ENCODE results near the gene ERBB4.

ERBB4 gene

DNA sequence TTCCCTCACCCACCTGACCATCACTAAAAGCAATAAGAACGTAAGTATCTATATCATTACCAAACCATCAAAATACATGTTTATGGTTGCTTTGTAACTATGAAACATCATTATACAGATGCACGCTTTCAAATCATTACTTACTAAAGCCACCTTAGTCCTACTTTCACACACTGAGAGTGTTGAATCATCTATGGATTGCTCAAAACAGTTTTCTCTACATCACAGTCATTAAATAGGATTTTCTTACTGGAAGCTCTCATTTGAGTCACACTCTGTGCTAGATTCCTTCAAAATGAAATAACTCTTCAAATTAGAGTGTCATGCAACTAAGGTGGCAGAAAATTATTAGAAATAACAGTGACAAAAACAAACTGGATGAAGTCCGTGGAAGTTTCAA, 1103.8 kb downstream of the ERBB4 start:
- Histone ChIP-seq H3K27ac (no peak overlapping the region), H3K4me3 (no peak overlapping the region)

DNA sequence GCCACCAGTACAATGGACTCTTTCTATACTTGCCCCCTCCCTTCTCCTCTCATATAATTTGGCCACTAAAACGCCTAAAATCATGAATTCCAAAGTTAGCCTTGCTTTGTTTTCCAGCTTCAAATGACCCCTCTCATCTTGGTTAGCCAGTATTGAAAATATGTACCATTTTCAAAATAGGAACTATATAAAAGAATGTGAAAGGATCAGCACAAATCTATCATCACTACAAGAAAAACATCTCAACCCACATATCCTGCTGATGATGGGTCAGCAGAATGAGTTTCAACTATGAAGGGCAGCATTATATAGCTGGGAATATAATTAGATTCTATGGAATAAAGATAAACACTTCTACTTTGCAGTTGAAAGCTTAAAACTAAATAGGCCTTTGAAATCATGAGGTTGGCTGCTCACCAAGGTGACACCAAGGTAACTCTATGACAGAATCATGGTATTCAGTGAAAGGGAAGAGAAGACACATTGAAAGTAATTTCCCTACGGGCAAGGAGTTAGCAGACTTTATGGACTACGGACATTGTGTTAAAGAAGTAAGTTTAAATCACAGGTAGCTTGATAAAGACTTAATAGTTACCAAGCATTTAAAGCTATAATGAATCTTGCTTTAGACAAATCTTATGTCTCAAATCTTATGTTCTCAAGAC, 1109.2 kb downstream of the ERBB4 start:
- no peak overlapping the region for H3K27ac ChIP-seq
- no peak overlapping the region for H3K4me3 ChIP-seq

DNA sequence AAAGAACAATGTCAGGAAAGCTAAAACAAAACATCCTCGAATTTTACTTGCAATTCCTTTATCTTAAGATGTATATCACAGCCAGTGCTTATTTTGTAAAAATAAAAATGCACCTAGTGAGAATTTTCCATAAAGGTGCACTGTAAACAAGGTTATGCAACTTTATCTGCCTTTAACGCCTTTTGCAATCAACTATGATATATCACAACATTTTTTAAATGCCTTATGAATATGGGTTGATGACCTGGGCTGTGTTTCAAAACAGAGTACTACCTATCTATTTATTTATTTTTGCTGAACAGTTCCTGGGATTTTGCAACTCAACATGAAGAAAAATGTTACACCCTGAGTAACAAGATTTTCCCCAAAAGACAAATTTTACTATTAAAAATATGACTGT, 1112.4 kb downstream of the ERBB4 start:
- Histone ChIP-seq H3K4me3 (no peak overlapping the region), H3K27ac (no peak overlapping the region)

DNA sequence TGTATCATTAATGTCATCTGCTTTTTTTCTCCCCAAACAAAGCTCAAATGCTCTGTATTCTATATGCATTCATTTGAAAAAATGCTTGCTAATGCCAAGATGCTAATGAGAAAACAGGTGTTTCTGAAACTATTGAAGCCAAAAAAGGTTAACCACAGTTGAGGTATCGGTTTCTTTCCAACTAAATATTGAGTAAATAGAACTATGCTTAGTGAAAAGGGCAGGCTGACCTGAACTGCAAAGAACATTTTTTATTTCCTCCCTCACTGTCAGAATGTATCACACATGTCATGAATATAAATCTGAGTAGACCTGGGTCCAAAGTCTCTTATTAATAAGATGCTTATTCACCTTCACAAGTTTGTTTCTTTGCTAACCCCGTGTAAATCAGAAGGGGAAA, 1115.6 kb downstream of the ERBB4 start:
- H3K27ac ChIP-seq, result no peak overlapping the region
- H3K4me3 ChIP-seq, result no peak overlapping the region

DNA sequence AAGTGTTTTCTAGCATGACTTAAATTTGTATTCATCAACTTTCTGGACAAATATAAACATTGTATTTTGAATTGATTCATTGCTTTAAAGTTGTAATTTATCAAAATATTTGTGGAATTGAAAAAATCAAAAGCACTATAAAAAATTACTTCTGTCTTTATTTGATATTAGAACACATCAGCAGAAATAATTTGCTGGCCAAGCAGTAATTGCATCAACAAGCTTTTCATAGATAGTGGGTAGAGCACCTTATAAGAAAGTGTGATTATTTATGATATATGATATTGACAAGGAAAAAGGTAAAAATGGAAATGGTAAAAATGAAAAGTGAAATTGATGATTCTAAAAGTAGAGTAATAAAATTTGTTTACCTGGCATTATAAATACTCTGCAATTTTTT, 1121.1 kb downstream of the ERBB4 start:
- no peak overlapping the region for H3K4me3 ChIP-seq
- no peak overlapping the region for H3K27ac ChIP-seq

DNA sequence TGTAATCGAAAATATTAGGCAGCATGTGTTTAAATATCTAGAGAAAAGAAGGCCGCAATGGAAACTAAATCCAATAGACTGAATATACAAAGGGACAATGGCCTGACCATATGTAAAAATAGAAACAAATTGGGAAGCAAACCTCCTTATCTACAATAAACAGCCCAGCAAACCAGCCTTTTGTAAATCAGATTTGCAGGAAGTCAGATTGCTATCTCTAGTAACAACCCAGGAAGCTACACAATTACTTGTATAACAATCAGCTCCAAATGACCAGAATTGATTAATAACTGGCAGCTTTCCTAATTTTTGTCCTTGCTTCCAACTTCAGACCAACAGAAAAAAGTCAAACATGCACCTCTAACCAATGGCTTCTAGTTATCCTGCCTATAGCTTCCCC, 1122.2 kb downstream of the ERBB4 start:
- Histone ChIP-seq H3K4me3 (no peak overlapping the region), H3K27ac (no peak overlapping the region)

DNA sequence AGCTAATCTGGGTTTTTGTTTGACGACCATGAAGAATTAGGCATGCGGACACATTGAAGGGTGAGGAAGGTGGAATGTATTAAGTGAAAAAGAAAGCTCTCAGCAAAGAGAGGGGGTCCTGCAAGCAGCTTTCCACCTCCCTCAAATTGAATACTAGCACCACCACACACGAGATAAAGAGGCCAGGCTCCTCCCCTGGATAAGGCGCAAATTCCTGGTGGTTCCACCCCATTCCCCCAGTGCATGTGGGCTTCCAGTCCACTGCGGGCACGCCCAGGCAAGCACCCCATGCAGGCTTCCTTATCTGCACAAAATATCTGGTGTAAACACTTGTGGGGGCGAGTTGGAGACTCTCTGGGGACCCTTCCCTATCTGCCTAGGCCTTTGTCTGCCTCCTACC, 1124.9 kb downstream of the ERBB4 start:
- no peak overlapping the region for H3K27ac ChIP-seq
- no peak overlapping the region for H3K4me3 ChIP-seq

DNA sequence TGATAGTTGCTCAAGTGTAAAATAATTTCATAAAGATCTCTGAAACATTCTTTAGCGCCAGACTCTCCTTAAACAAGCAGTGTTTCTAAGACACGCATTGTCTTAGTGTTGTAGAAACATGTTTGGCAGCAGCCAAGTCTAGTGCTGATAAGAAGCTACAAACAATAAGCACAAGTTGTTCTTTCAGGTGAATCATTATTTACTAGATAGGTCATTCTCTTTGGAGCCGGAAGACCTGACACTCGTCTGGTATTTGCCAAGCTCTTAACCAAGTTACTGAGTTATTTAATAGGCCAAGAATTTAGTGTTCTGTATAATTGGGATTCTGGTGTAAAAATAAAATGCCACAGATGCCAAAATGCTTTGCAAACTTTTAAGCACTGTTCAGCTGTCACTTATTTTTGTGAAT, 1130.1 kb downstream of the ERBB4 start:
- no peak overlapping the region for H3K27ac ChIP-seq

DNA sequence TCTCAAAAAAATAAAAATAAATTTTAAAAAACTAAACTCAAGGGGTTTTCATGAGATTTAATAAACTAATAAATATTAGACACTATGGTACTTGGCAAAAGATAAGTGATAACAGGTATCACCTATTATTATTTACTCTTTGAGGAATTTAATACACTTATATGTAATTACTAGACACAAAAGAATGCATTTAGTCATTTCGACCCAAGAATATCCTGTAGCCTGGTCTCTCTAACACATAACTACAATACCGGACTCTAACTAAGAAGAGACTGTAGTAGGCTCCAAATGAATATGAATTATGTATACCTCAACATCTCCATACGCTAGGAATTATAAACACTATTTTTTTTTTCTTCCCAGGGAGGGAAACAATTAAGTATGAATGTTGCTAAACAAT, 1131.5 kb downstream of the ERBB4 start:
- Histone ChIP-seq H3K27ac (no peak overlapping the region), H3K4me3 (no peak overlapping the region)

More for the DNA sequence above, 1130.1 kb downstream of the ERBB4 start:
- H3K4me3 ChIP-seq, result no peak overlapping the region

DNA sequence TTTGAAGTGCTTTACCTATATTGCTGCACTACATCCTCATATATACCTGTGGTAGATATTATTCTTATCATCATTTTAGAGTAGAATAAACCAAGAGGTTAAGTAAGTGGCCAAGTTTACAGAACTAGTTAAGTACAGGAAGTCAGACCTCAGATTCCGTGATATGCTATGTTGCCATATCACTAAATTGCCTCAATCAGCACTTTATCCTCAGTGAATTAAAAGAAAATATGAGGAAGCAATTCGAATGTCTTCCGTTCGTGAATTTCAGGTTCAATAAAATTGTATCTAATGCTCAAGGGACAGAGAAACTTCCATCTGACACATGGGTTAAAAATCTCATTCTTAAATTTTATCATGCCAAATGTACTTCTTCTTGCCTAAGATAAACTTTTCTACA, 1133.6 kb downstream of the ERBB4 start:
- no peak overlapping the region for H3K27ac ChIP-seq

DNA sequence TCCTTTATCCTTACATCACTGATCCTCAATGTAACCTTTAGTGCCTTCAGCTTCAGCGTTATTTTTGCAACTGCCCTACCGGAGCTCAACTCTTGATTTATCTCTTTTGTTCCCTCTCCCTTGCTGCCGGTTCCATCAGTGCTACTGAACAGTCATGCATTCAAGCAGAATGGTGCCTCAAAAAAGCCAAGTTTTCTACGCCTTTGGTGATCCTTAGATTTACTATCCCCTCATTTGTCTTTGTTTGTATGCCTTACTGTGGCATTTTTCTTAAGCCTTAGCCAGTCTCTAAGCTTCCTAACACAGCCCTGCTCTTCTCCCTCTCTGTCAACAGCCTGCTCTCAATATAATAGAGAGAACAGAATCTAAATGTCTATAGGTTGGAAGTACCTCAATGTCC, 1134.5 kb downstream of the ERBB4 start:
- Histone ChIP-seq H3K27ac (no peak overlapping the region), H3K4me3 (no peak overlapping the region)

More for the DNA sequence above, 1133.6 kb downstream of the ERBB4 start:
- no peak overlapping the region for H3K4me3 ChIP-seq

DNA sequence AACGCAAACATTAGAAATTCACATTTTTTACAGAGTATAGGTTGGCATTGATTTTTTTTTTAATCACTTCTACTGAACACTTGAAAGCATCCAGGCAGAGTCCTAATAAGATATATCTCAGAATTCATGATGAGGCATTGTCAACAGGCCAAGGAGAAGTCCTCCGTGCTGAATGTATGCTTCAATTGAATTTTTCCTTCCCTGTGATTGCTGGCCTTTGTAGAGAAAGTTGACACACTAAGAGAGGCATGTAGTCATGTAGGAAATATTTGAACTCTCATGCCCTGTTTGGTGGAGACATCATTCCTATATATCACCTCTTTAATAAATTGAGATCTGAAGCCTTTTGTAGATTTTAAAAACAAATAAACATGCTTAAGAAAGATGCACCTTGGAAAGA, 1137.3 kb downstream of the ERBB4 start:
- no peak overlapping the region for H3K27ac ChIP-seq
- no peak overlapping the region for H3K4me3 ChIP-seq

DNA sequence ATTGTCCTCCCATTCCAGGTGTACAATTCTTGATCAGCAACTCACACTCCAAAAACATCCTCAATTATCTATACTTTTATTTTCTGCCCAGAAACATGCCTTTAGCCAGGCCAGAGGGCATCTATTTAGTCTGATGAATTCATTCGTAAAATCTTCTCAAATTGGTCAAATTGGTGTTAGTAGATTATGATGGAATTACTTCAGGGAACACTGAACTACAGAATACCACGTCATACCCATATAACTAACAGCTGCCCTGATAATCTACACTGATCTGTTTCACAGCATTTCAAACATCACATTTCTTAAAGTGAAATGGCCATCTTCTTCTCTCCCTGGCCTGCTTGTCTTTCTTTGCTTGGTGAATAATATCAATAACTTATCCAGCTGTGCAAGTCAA, 1140.8 kb downstream of the ERBB4 start:
- Histone ChIP-seq H3K4me3 (no peak overlapping the region), H3K27ac (no peak overlapping the region)

DNA sequence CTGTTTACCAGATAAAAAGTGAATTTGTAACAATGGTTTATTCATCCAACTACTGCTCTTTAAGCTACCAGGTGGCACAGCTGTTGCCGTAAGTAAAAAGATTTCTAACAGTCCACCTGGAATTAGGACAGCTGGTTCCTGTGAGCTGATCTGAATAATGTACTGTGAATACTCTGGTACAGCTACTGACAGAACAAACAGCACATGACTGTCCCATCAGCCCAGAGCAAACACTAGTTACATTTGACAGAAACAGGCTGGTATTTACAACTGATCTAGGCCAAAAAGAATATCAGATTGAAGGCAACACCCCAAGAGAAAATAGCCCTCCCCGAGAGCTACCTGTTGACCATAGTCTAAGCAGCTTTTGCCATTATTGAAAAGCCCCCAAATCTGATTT, 1141.8 kb downstream of the ERBB4 start:
- Histone ChIP-seq H3K27ac (no peak overlapping the region), H3K4me3 (no peak overlapping the region)

DNA sequence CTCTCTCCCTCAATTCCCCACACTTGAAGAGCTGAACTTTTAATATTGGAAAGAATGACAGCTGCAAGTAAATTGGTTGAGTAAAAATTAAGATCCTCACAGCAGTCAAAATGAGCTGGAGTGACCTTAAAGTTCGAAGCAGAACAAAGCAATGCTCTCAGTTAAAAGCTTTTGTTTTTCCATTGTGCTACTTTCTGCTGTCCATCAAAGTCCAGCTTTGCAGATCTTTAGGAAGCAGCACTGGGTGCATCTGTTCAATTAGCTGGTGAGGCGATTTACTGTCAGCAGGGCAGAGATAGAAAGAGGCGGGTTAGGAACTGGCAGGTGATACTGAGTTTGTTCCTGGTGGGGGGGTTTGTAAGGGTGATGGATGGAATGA, 1147.4 kb downstream of the ERBB4 start:
- H3K27ac ChIP-seq, result no peak overlapping the region
- H3K4me3 ChIP-seq, result no peak overlapping the region

DNA sequence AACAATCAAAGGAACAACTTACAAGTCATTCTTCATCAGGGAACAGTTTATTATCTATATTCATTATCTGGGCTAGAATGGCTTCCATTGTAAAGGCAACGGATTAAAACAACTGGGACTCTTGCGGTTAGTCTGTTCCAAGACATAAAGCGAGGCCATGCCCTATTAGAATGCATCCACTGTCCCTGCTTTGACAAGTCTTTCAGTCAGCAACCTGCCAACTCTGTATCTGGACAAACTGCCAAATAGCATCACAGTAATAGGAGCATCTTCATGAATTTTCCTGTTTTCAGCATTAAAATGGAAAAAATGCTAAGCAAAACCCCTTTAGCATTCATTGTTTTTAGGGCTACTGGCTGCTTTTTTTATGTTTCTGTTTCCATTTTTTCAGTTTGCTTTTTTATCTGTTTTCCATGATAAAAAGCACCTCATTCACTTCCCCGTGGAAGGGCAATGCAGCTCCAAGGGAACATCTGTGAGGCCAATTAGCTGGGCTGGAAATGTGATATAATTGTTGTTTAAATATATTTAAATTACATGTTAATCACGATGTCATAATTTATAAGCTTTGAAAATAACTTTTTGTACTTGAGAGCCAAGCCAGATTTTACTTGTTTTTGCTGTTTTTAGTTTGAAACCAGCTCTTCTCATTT, 1147.9 kb downstream of the ERBB4 start:
- no peak overlapping the region for H3K4me3 ChIP-seq
- H3K27ac ChIP-seq, result no peak overlapping the region

DNA sequence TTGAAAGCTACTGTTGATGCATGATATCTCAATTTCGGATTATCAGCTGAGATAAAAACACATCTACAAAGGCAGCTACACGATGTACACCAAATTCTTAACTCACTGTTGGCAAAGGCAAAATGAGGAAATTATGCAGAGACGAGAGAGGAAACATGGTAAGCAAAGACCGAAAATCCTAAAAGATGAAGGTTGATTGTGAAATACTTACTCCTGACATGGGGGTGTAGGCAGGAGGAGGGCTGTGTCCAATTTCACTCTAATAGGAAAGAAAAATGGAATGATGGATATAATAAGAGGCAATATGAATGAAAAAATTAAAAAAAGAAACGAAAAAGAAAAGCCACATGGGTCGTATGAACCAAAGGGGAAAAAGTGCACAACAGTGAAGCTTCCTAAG, 1150.9 kb downstream of the ERBB4 start:
- Histone ChIP-seq H3K4me3 (no peak overlapping the region), H3K27ac (no peak overlapping the region)

DNA sequence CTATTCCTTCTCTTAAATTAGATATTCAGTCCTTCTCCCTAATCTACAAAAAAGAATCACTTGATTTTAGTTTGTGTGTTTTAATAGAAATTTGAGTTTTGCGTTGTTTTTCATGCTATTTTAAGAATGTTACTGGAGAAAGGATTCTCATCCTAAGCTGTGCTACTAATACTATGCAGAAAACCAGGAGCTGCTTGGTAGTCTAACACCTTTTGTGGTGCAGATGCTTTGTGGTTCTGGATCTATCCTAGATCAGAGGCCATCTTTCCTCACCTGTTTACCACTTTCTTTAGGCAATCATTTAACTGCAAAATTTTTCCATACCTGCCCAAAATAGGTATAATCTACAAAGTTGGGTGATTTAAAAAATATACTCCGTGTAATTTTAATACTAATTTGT, 1158.6 kb downstream of the ERBB4 start:
- Histone ChIP-seq H3K4me3 (no peak overlapping the region), H3K27ac (no peak overlapping the region)

DNA sequence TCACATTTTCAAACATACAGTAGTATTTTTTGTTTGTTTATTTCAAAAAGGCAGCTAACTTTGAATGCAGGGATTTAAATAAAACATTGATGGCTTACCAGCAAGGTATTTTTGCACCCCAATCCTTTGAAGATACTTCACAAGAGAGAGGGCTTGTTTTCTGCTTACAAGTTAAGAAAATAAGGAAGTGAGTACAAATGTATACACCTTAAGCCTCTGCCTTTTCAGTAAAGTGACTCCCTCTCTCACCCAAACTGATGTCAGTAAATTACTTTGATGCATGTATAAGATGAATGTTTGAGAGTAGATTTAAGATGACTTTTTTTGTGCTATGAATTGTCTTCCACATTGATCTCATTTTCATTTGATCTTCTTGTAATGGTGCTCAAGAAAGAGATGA, 1162.2 kb downstream of the ERBB4 start:
- H3K4me3 ChIP-seq, result no peak overlapping the region
- no peak overlapping the region for H3K27ac ChIP-seq

DNA sequence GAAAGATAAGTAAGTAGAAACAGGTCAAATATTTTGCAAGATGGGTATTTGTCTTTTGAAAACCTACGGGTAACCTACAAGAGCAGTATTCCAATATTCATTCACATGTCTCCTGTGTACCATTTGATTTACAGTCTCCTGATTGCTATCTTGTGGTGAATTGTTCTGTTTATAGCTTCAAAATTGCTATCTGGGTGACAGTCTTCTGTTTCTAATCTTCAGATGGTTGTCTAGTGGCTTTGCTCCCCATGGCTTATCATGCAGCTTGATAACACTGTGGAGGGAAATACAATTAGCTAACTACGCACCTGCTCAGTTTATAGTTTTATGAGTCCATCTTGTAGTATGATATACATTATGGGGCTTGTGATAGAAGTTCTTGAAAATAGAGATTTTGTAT, 1165.4 kb downstream of the ERBB4 start:
- H3K4me3 ChIP-seq, result no peak overlapping the region
- H3K27ac ChIP-seq, result no peak overlapping the region

DNA sequence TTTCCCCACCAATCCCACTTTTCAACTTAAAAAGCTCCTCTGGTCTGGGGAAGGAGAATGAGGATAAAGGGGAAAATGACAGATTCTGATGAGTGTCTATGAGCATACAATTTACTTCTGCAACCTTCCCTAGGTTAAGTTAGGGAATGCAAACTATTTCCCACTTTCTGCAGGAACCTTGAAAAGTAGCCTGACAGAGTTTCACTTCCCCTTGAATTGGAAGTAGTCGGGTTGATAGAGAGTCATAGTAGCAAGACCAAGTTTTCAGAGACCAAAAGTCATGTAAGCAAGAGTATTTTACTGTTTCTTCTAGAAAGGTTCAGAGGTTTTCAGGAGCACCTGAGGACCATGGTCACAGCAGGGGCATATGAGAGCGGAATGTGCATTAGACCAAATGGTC, 1167.1 kb downstream of the ERBB4 start:
- Histone ChIP-seq H3K4me3 (no peak overlapping the region), H3K27ac (no peak overlapping the region)

DNA sequence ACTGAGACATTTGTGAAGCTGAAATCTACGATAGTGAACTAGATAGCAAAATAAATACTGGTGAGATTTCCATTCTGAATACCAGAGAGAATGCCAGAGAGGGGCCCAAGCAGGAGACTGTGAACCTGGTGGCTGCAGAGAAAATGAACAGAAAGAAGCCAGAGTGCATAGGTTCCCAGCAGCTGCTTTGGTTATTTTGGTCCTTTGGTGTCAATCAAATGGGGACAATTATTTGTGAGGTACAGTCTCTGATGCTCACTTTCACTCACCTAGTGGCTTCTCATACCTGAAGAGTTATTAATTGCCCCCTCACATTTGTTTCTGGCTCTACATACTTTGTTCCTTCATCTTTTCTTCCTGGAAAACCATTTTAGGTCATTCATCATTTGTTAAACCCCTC, 1170.1 kb downstream of the ERBB4 start:
- H3K4me3 ChIP-seq, result no peak overlapping the region
- no peak overlapping the region for H3K27ac ChIP-seq
